PC-9 (cell line): Measurements from ENCODE around the gene HSD17B14. TPM values are rescaled to one million over a fixed set of nuclear protein-coding genes. Genes with fewer than 3 reads are reported as not detected.

Experiments
- BruUV-seq: library from RNA; stranded (reverse); fragments of 400-500 nt; replicated peaks from 2 replicates; lab custom pipeline; 2021; lab: Mats Ljungman, UMichigan
- CTCF ChIA-PET: fragments of 300-600 bp; sonication (Branson Sonifier 250); formaldehyde crosslinking; loops from one replicate; lab custom pipeline; 2022; ENCODE audit warnings: antibody characterized with exemption; lab: Charles Lee
- POLR2A ChIA-PET: fragments of 300-600 bp; sonication (Branson Sonifier 250); formaldehyde crosslinking; loops from one replicate; lab custom pipeline; 2022; ENCODE audit warnings: antibody characterized with exemption; ENCODE audit not compliant: unreplicated experiment; lab: Charles Lee
- DNase-seq, 2 experiments: peaks; one replicate each; pipeline versions ENCODE4 v3.0.0 to v3.0.0-alpha.2; 2015 to 2022; ENCODE audit warnings: mixed read lengths in 1 of 2
- H2AFZ ChIP-seq: fragments of 200-600 bp; sonication (generic); 2 replicates; pipeline ENCODE4 v1.8.1; 2017; ENCODE audit warnings: antibody characterized with exemption
- H3F3A ChIP-seq: fragments of 200-600 bp; sonication (generic); 2 replicates; pipeline ENCODE4 v1.8.1; 2017; ENCODE audit warnings: antibody characterized with exemption, mild to moderate bottlenecking, low read depth; ENCODE audit not compliant: insufficient read depth
- H3K27ac ChIP-seq: fragments of 200-600 bp; sonication (generic); 2 replicates; pipeline ENCODE4 v1.6.1; 2016; ENCODE audit warnings: mixed run types
- H3K27me3 ChIP-seq: fragments of 200-600 bp; sonication (generic); 2 replicates; pipeline ENCODE4 v1.6.1; 2016; ENCODE audit warnings: low read depth, mixed run types; ENCODE audit not compliant: insufficient read depth
- H3K36me3 ChIP-seq: fragments of 200-600 bp; sonication (generic); 2 replicates; pipeline ENCODE4 v1.6.1; 2016; ENCODE audit warnings: low read depth, mixed run types
- H3K4me1 ChIP-seq: fragments of 200-600 bp; sonication (generic); replicated peaks from 2 replicates; pipeline ENCODE4 v1.6.1; 2016; ENCODE audit warnings: mixed run types; ENCODE audit not compliant: insufficient read depth
- H3K4me2 ChIP-seq: fragments of 200-600 bp; sonication (generic); 2 replicates; pipeline ENCODE4 v1.6.1; 2017; ENCODE audit warnings: mixed run types
- H3K4me3 ChIP-seq: fragments of 200-600 bp; sonication (generic); 2 replicates; pipeline ENCODE4 v1.6.1; 2016; ENCODE audit warnings: mixed run types
- H3K79me2 ChIP-seq: fragments of 200-600 bp; sonication (generic); 2 replicates; pipeline ENCODE4 v1.6.1; 2017; ENCODE audit warnings: low read depth, mixed run types
- H3K9me2 ChIP-seq: fragments of 200-600 bp; sonication (generic); 2 replicates; pipeline ENCODE4 v1.8.1; 2017; ENCODE audit warnings: mild to moderate bottlenecking; ENCODE audit not compliant: insufficient read depth
- H3K9me3 ChIP-seq: fragments of 200-600 bp; sonication (generic); 2 replicates; pipeline ENCODE4 v1.8.1; 2016; ENCODE audit warnings: low read depth; ENCODE audit not compliant: insufficient read depth
- H4K20me1 ChIP-seq: fragments of 200-600 bp; sonication (generic); 2 replicates; pipeline ENCODE4 v1.8.1; 2017; ENCODE audit not compliant: insufficient read depth
- EZH2 ChIP-seq: fragments of 200-600 bp; sonication (generic); IDR thresholded peaks from 2 replicates; pipeline ENCODE4 v1.8.0; 2017; ENCODE audit warnings: antibody characterized with exemption, low read depth
- intact Hi-C: fragments of 100-400 bp; cut with micrococcal nuclease; formaldehyde crosslinking; loops from one replicate; pipeline ENCODE4 v1.10.0; 2022; ENCODE audit not compliant: unreplicated experiment
- total RNA-seq: library from RNA; stranded (reverse); gene quantifications from 2 replicates; pipeline ENCODE4 v1.2.3, GENCODE V29; 2021
- TF ChIP-seq, protein P1 (sequence below): fragments of 200-600 bp; sonication (generic); conservative IDR thresholded peaks from 2 replicates; pipeline ENCODE4 v1.6.1; 2017; ENCODE audit warnings: mixed run types, antibody characterized with exemption, mild to moderate bottlenecking, moderate library complexity

Gene HSD17B14
- total RNA-seq, 1 experiment from 2014 or later, result 20.7 TPM

DNA sequence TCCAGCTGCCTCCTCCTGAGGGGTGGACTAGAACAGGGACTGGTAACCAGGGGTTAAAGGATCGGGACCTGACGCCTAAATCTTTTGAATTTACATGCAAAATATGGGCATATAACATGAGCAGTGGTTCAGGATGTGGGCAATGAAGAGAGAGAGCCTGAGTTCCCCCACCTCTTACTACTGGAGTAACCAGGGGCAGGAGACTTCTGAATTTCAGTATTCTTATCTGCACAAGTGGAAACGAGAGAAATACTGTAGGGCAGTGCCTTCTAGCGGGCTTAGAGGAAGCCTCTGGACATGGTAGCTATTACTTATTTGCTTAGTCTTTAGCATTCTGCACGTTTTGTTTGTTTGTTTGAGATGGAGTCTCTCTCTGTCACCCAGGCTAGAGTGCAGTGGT, 51.8 kb downstream of the HSD17B14 start:
- Histone ChIP-seq H2AFZ (no peak overlapping the region), H3K4me2 (no peak overlapping the region), H3K9me2 (no peaks in the 10 kb centered on the region), H4K20me1 (no peaks in the 10 kb centered on the region), H3K9me3 (no peaks in the 10 kb centered on the region), H3K79me2 (no peaks in the 10 kb centered on the region), H3K4me3 (no peak overlapping the region), H3K36me3 (no peaks in the 10 kb centered on the region), H3F3A (peaks cover 17% of the 10 kb centered on the region), H3K27ac (no peak overlapping the region), H3K4me1 (peaks cover 11% of the 10 kb centered on the region), H3K27me3 (no peaks in the 10 kb centered on the region)
- CTCF ChIA-PET, result interaction anchor here (0.6 to 0.8 kb wide), 2 partner anchors 11 to 208 kb away, joined by 5 read pairs; no protein-coding TSS in a partner anchor
- TF ChIP-seq EZH2, result no peak
- TF ChIP-seq, protein P1, sequence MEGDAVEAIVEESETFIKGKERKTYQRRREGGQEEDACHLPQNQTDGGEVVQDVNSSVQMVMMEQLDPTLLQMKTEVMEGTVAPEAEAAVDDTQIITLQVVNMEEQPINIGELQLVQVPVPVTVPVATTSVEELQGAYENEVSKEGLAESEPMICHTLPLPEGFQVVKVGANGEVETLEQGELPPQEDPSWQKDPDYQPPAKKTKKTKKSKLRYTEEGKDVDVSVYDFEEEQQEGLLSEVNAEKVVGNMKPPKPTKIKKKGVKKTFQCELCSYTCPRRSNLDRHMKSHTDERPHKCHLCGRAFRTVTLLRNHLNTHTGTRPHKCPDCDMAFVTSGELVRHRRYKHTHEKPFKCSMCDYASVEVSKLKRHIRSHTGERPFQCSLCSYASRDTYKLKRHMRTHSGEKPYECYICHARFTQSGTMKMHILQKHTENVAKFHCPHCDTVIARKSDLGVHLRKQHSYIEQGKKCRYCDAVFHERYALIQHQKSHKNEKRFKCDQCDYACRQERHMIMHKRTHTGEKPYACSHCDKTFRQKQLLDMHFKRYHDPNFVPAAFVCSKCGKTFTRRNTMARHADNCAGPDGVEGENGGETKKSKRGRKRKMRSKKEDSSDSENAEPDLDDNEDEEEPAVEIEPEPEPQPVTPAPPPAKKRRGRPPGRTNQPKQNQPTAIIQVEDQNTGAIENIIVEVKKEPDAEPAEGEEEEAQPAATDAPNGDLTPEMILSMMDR, result peak; percentile 47
- POLR2A ChIA-PET, result no interaction called here
- no TSS peak for BruUV-seq
- peak in 1 of 2 experiments; percentile 44 for DNase-seq
- intact Hi-C loops, result loop anchor here (1.0 to 2.0 kb wide), 2 partner anchors 110 to 138 kb away; partner anchors contain the start of gene CA11

- Histone ChIP-seq H3K27ac (no peak overlapping the region), H3F3A (peaks cover 13% of the 10 kb centered on the region; the same call in 1 of the 2 replicates), H3K79me2 (no peaks in the 10 kb centered on the region), H4K20me1 (no peaks in the 10 kb centered on the region), H3K27me3 (no peaks in the 10 kb centered on the region), H3K9me3 (no peaks in the 10 kb centered on the region), H3K36me3 (no peaks in the 10 kb centered on the region), H3K4me3 (no peak overlapping the region), H3K4me1 (peaks cover 11% of the 10 kb centered on the region), H2AFZ (no peak overlapping the region), H3K4me2 (peak overlapping the region; percentile 24), H3K9me2 (no peaks in the 10 kb centered on the region)
- POLR2A ChIA-PET, result no interaction called here
- TF ChIP-seq, protein P1, result no peak
- TF ChIP-seq EZH2, result no peak
- CTCF ChIA-PET, result interaction anchor here (0.6 kb wide), 1 partner anchor 106 kb away, joined by 3 read pairs; no protein-coding TSS in a partner anchor
- peak; percentile 45 to 67 for DNase-seq
- BruUV-seq, result no TSS peak
- intact Hi-C loops, result no loop called here
Measured at GRCh38 chr19:48780631-48781391, 55.5 kb downstream of the HSD17B14 start.

DNA sequence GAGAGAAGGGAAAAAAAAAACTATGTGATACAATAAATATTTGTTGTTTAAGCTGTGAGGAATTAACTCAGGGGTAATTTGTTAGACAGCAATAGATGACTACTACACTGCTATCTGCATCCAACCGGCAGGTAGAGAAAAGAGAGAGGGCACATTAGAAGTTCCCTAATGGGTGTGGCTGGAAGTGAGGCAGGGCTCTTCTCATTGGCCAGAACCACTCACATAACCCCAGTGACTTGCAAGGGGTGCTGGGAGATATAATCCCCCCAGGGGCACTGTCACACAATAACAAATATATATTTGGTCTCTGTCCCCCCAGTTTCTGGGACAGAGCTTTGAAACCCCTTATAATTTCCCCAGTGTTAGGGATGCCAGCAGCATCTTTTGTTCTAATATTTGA, 56.7 kb downstream of the HSD17B14 start:
- ChIA-PET CTCF (interaction anchor here (0.6 to 0.7 kb wide), 2 partner anchors 16 to 419 kb away, joined by 3 to 6 read pairs; no protein-coding TSS in a partner anchor), POLR2A (interaction anchor here (0.7 kb wide), 1 partner anchor 477 kb away, joined by 3 read pairs; no protein-coding TSS in a partner anchor)
- H4K20me1 ChIP-seq, result no peaks in the 10 kb centered on the region
- no peak overlapping the region for H3K27ac ChIP-seq
- peaks cover 18% of the 10 kb centered on the region for H3F3A ChIP-seq
- H3K27me3 ChIP-seq, result no peaks in the 10 kb centered on the region
- H3K9me3 ChIP-seq, result no peaks in the 10 kb centered on the region
- peaks cover 11% of the 10 kb centered on the region for H3K4me1 ChIP-seq
- TF ChIP-seq, protein P1, result no peak
- no peak for TF ChIP-seq EZH2
- H3K36me3 ChIP-seq, result no peaks in the 10 kb centered on the region
- H3K4me2 ChIP-seq, result no peak overlapping the region
- no peak overlapping the region for H3K4me3 ChIP-seq
- DNase-seq, result no peak
- H3K79me2 ChIP-seq, result no peaks in the 10 kb centered on the region
- intact Hi-C loops, result no loop called here
- H3K9me2 ChIP-seq, result no peaks in the 10 kb centered on the region
- BruUV-seq, result no TSS peak
- no peak overlapping the region for H2AFZ ChIP-seq
